HepG2 (cell line): ENCODE data around the gene MAT2A. TPM values are rescaled to one million over a fixed set of nuclear protein-coding genes. Genes with fewer than 3 reads are reported as not detected.

Experiments used
- HMG20A ChIP-seq: IDR thresholded peaks from 2 replicates; pipeline ENCODE4 v1.6.1; 2016; ENCODE audit warnings: borderline replicate concordance
- IKZF5 ChIP-seq: IDR thresholded peaks from 2 replicates; pipeline ENCODE4 v1.6.1; 2018; ENCODE audit warnings: missing genetic modification reagents, mild to moderate bottlenecking, missing compliant biosample characterization
- MBNL3 ChIP-seq: fragments of 250-450 bp; sonication (Bioruptor Pico); conservative IDR thresholded peaks from 2 replicates; pipeline ENCODE4 v1.8.0; 2022; ENCODE audit warnings: mild to moderate bottlenecking, inconsistent platforms
- RFX3 ChIP-seq: IDR thresholded peaks from 2 replicates; pipeline ENCODE4 v1.6.1; 2016; ENCODE audit warnings: missing biosample characterization, missing genetic modification reagents
- RNF219 ChIP-seq: sonication (generic); formaldehyde crosslinking; IDR thresholded peaks from 2 replicates; pipeline ENCODE4 v1.5.0; 2020; ENCODE audit warnings: mild to moderate bottlenecking, missing genetic modification reagents
- SETDB1 ChIP-seq: sonication (generic); formaldehyde crosslinking; IDR thresholded peaks from 2 replicates; pipeline ENCODE4 v1.5.1; 2020; ENCODE audit warnings: missing genetic modification reagents, mild to moderate bottlenecking, borderline replicate concordance
- SIN3B ChIP-seq: fragments of 150-350 bp; IDR thresholded peaks from 2 replicates; pipeline ENCODE4 v1.6.1; 2014; ENCODE audit warnings: low read length
- SRY ChIP-seq: sonication (generic); formaldehyde crosslinking; IDR thresholded peaks from 2 replicates; pipeline ENCODE4 v1.8.0; 2022; ENCODE audit warnings: mild to moderate bottlenecking, missing genetic modification reagents
- TEAD3 ChIP-seq: optimal IDR thresholded peaks from 2 replicates; pipeline ENCODE3; 2016; ENCODE audit warnings: borderline replicate concordance
- ZC3H4 ChIP-seq: sonication (generic); formaldehyde crosslinking; IDR thresholded peaks from 2 replicates; pipeline ENCODE4 v1.4.0; 2020; ENCODE audit warnings: missing genetic modification reagents, borderline replicate concordance
- ZEB1 ChIP-seq: IDR thresholded peaks from 2 replicates; pipeline ENCODE4 v1.6.1; 2012; ENCODE audit warnings: mild to moderate bottlenecking, low read depth, inconsistent platforms; ENCODE audit not compliant: insufficient replicate concordance
- ZFP36L2 ChIP-seq: sonication (generic); formaldehyde crosslinking; IDR thresholded peaks from 2 replicates; pipeline ENCODE4 v1.4.0; 2020; ENCODE audit warnings: missing genetic modification reagents
- ZNF138 ChIP-seq: sonication (generic); formaldehyde crosslinking; IDR thresholded peaks from 2 replicates; pipeline ENCODE4 v1.5.0; 2020; ENCODE audit warnings: mild to moderate bottlenecking, low read depth, missing genetic modification reagents
- ZNF512B ChIP-seq: sonication (generic); formaldehyde crosslinking; IDR thresholded peaks from 2 replicates; pipeline ENCODE4 v1.5.1; 2020; ENCODE audit warnings: missing genetic modification reagents, mild to moderate bottlenecking, borderline replicate concordance
- ZNF639 ChIP-seq: conservative IDR thresholded peaks from 2 replicates; pipeline ENCODE4 v1.6.1; 2018; ENCODE audit warnings: missing genetic modification reagents
- polyA plus RNA-seq, 8 experiments: library from polyadenylated mRNA; depleted of rRNA in 3 of 8; stranded (reverse) in 7 of 8; unstranded in 1 of 8; fragments of >200 nt; fragmentation: Illumina TruSeq in 4 of 8; extraction: Trizol in 4 of 8; gene quantifications; 2 replicates each; pipeline versions ENCODE4 v1.2.1 to v1.2.3, GENCODE V29; 2011 to 2016; ENCODE audit warnings: low read depth in 4 of 8, missing spikeins in 1 of 8, mixed read lengths in 1 of 8; ENCODE audit not compliant: insufficient read depth in 1 of 8
- total RNA-seq, 5 experiments: library from RNA; depleted of rRNA; stranded (reverse); fragments of >200 nt; fragmentation: Illumina TruSeq; extraction: Trizol; gene quantifications; 2 replicates each; pipeline ENCODE4 v1.2.3, GENCODE V29; 2016; ENCODE audit warnings: low read depth in 1 of 5
- TF ChIP-seq, protein P1 (sequence below): sonication (generic); formaldehyde crosslinking; IDR thresholded peaks from 2 replicates; pipeline ENCODE4 v1.5.0; 2020; ENCODE audit warnings: missing genetic modification reagents
- TF ChIP-seq, protein P2 (sequence below): sonication (generic); formaldehyde crosslinking; IDR thresholded peaks from 2 replicates; pipeline ENCODE4 v1.5.1; 2020; ENCODE audit warnings: mild to moderate bottlenecking, missing genetic modification reagents, borderline replicate concordance

Gene MAT2A
- total and polyA plus RNA-seq, 2 of the 13 experiments (the other 11 are each of a cell fraction or from before 2014, with no cell fraction given): 155 to 331 TPM

GRCh38 chr2:85538507-85539360 is at the start of gene MAT2A (continued):
- TF ChIP-seq ZNF512B (CRISPR knock-in tag): no peak
- TF ChIP-seq ZNF639 (CRISPR knock-in tag): no peak; the same call in 1 of the 2 replicates
- TF ChIP-seq, protein P1, sequence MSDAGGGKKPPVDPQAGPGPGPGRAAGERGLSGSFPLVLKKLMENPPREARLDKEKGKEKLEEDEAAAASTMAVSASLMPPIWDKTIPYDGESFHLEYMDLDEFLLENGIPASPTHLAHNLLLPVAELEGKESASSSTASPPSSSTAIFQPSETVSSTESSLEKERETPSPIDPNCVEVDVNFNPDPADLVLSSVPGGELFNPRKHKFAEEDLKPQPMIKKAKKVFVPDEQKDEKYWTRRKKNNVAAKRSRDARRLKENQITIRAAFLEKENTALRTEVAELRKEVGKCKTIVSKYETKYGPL: peak; percentile 78; the same call in 1 of the 2 replicates
- no peak for TF ChIP-seq RFX3 (CRISPR knock-in tag)
- peak; percentile 88 for TF ChIP-seq ZNF138 (CRISPR knock-in tag)
- TF ChIP-seq ZC3H4 (CRISPR knock-in tag): peak; percentile 82; the same call in 1 of the 2 replicates
- TF ChIP-seq SIN3B: no peak; the same call in 1 of the 2 replicates
- no peak; the same call in 1 of the 2 replicates for TF ChIP-seq HMG20A (CRISPR knock-in tag)
- TF ChIP-seq MBNL3: no peak
- TF ChIP-seq SRY: peak; percentile 95
- peak; percentile 93; the same call in 1 of the 2 replicates for TF ChIP-seq ZFP36L2 (CRISPR knock-in tag)
- no peak for TF ChIP-seq SETDB1 (CRISPR knock-in tag)
- peak; percentile 88 for TF ChIP-seq TEAD3
- TF ChIP-seq, protein P2, sequence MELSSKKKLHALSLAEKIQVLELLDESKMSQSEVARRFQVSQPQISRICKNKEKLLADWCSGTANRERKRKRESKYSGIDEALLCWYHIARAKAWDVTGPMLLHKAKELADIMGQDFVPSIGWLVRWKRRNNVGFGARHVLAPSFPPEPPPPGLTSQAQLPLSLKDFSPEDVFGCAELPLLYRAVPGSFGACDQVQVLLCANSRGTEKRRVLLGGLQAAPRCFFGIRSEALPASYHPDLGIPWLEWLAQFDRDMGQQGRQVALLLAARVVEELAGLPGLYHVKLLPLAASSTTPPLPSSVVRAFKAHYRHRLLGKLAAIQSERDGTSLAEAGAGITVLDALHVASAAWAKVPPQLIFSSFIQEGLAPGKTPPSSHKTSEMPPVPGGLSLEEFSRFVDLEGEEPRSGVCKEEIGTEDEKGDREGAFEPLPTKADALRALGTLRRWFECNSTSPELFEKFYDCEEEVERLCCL (CRISPR knock-in tag): no peak; the same call in 1 of the 2 replicates
- peak; percentile 20 for TF ChIP-seq ZEB1
- TF ChIP-seq IKZF5 (CRISPR knock-in tag): peak; percentile 72; the same call in 1 of the 2 replicates
- TF ChIP-seq RNF219 (CRISPR knock-in tag): peak; percentile 27; the same call in 1 of the 2 replicates
